HCT116 (cell line): ENCODE measurements around the gene KNDC1.

Source experiments
- CEBPB ChIP-seq: IDR thresholded peaks from 2 replicates; pipeline ENCODE4 v1.6.1; 2012; ENCODE audit warnings: low read depth
- CTCF ChIP-seq, 3 experiments: fragments of 200-600 bp in 1 of 3; sonication (generic) in 1 of 3; IDR thresholded peaks in 2 of 3; conservative IDR thresholded peaks in 1 of 3; 2 replicates each; pipeline ENCODE4 v1.5.1; 2012 to 2017; ENCODE audit warnings: low read depth in 2 of 3, low read length in 2 of 3, antibody characterized with exemption in 1 of 3, borderline replicate concordance in 1 of 3, control low read depth in 1 of 3, mild to moderate bottlenecking in 1 of 3, mixed read lengths in 1 of 3, mixed run types in 1 of 3, moderate library complexity in 1 of 3; ENCODE audit not compliant: insufficient read depth in 1 of 3
- EGR1 ChIP-seq: IDR thresholded peaks from 2 replicates; pipeline ENCODE4 v1.6.1; 2012; ENCODE audit warnings: low read depth
- EZH2 ChIP-seq: fragments of 200-600 bp; sonication (generic); IDR thresholded peaks from 2 replicates; pipeline ENCODE4 v1.6.1; 2017; ENCODE audit warnings: antibody characterized with exemption, mixed run types
- EZH2phosphoT487 ChIP-seq: fragments of 200-600 bp; IDR thresholded peaks from 2 replicates; pipeline ENCODE4 v1.6.1; 2018; ENCODE audit warnings: antibody characterized with exemption, borderline replicate concordance
- FOSL1 ChIP-seq: IDR thresholded peaks from 2 replicates; pipeline ENCODE4 v1.6.1; 2012; ENCODE audit warnings: low read depth
- MAX ChIP-seq: IDR thresholded peaks from 2 replicates; pipeline ENCODE4 v1.6.1; 2012
- RAD21 ChIP-seq: IDR thresholded peaks from 2 replicates; pipeline ENCODE4 v1.6.1; 2012; ENCODE audit warnings: low read depth, mild to moderate bottlenecking
- SRF ChIP-seq: IDR thresholded peaks from 2 replicates; pipeline ENCODE4 v1.6.1; 2012; ENCODE audit warnings: low read depth
- TF ChIP-seq, protein P1 (sequence below): IDR thresholded peaks from 2 replicates; pipeline ENCODE4 v1.6.1; 2012; ENCODE audit warnings: low read depth

- TF ChIP-seq CEBPB (no peak), CTCF (IDR thresholded peaks at IDR 0.05 in 2 of 3, conservative IDR thresholded peaks at IDR 0.05 in 1 of 3; ENCODE audit: borderline replicate concordance in 1 of 3, insufficient read depth in 1 of 3, low read depth in 2 of 3, low read length in 2 of 3) (no peak), RAD21 (no peak), EGR1 (no peak), EZH2phosphoT487 (no peak), EZH2 (no peak), MAX (no peak), SRF (no peak), FOSL1 (no peak)
- TF ChIP-seq, protein P1, sequence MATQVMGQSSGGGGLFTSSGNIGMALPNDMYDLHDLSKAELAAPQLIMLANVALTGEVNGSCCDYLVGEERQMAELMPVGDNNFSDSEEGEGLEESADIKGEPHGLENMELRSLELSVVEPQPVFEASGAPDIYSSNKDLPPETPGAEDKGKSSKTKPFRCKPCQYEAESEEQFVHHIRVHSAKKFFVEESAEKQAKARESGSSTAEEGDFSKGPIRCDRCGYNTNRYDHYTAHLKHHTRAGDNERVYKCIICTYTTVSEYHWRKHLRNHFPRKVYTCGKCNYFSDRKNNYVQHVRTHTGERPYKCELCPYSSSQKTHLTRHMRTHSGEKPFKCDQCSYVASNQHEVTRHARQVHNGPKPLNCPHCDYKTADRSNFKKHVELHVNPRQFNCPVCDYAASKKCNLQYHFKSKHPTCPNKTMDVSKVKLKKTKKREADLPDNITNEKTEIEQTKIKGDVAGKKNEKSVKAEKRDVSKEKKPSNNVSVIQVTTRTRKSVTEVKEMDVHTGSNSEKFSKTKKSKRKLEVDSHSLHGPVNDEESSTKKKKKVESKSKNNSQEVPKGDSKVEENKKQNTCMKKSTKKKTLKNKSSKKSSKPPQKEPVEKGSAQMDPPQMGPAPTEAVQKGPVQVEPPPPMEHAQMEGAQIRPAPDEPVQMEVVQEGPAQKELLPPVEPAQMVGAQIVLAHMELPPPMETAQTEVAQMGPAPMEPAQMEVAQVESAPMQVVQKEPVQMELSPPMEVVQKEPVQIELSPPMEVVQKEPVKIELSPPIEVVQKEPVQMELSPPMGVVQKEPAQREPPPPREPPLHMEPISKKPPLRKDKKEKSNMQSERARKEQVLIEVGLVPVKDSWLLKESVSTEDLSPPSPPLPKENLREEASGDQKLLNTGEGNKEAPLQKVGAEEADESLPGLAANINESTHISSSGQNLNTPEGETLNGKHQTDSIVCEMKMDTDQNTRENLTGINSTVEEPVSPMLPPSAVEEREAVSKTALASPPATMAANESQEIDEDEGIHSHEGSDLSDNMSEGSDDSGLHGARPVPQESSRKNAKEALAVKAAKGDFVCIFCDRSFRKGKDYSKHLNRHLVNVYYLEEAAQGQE: no peak
Observed at GRCh38 chr10:133195096-133195495, 35.1 kb downstream of the KNDC1 start.
